ENCODE data around the gene FGGY.
"Not testable (repeated sequence)": the region's sequence is repeated elsewhere in the genome, so short reads cannot be mapped to it uniquely, and the experiment has no call there.

The FGGY gene

GRCh38 chr1:59521456-59521855 lies 224.6 kb downstream of the FGGY start:
- no peak for DNase-seq

GRCh38 chr1:59522925-59523505 lies 226.1 kb downstream of the FGGY start:
- no peak for DNase-seq

GRCh38 chr1:59523745-59524450 lies 227.0 kb downstream of the FGGY start:
- DNase-seq = no peak

- no peak for DNase-seq
These were observed 229.3 kb downstream of the FGGY start for GRCh38 chr1:59526240-59526639.

- no peak for DNase-seq
These were observed 231.6 kb downstream of the FGGY start for GRCh38 chr1:59528471-59528870.

- DNase-seq = no peak
These were observed 232.0 kb downstream of the FGGY start for GRCh38 chr1:59528900-59529299.

- DNase-seq = no peak
These were observed 233.2 kb downstream of the FGGY start for GRCh38 chr1:59530119-59530518.

- no peak for DNase-seq
These were observed 235.2 kb downstream of the FGGY start for GRCh38 chr1:59532102-59532501.

- DNase-seq = not testable (repeated sequence)
These were observed 241.6 kb downstream of the FGGY start for GRCh38 chr1:59538476-59538875.

- DNase-seq = no peak
These were observed 243.2 kb downstream of the FGGY start for GRCh38 chr1:59539961-59540681.

GRCh38 chr1:59541161-59541560 lies 244.3 kb downstream of the FGGY start:
- DNase-seq = no peak

GRCh38 chr1:59541891-59542290 lies 245.0 kb downstream of the FGGY start:
- no peak for DNase-seq

GRCh38 chr1:59543211-59543668 lies 246.3 kb downstream of the FGGY start:
- DNase-seq = no peak

GRCh38 chr1:59544615-59545293 lies 247.9 kb downstream of the FGGY start:
- no peak for DNase-seq

- DNase-seq = no peak
These were observed 248.9 kb downstream of the FGGY start for GRCh38 chr1:59545830-59546229.

GRCh38 chr1:59549066-59549837 lies 252.4 kb downstream of the FGGY start:
- DNase-seq = no peak

GRCh38 chr1:59549903-59550302 lies 253.0 kb downstream of the FGGY start:
- no peak for DNase-seq

- no peak for DNase-seq
These were observed 255.1 kb downstream of the FGGY start for GRCh38 chr1:59552007-59552406.

- no peak for DNase-seq
These were observed 256.5 kb downstream of the FGGY start for GRCh38 chr1:59553371-59553770.

- no peak for DNase-seq
These were observed 257.2 kb downstream of the FGGY start for GRCh38 chr1:59554011-59554663.

GRCh38 chr1:59554752-59555151 lies 257.9 kb downstream of the FGGY start:
- DNase-seq = no peak

GRCh38 chr1:59556398-59556797 lies 259.5 kb downstream of the FGGY start:
- no peak for DNase-seq
